ENCODE results near the gene SMPD3.

DNA sequence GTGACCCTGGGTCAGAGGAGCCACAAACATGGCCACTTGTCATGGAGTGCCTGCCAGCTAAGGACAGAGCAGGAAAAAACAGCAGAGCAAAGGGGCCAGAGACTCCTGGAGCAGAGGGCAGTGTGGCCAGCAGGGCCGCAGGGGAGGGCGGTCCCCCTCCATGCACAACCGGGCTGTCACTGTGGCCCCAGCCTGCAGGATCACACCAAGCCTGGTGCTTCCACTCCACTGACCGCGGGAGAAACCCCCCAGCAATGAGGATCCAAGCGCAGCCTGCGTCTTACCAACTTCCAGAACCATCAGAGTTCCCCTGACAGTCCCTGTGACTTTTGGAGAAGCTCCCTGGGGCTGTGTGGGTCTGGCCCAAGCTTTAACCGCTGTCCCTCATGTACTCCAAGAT is 75.5 kb downstream of the SMPD3 start:
- TF ChIP-seq POLR2A (IDR thresholded peaks at IDR 0.05): no peak
- TF ChIP-seq, protein P1, sequence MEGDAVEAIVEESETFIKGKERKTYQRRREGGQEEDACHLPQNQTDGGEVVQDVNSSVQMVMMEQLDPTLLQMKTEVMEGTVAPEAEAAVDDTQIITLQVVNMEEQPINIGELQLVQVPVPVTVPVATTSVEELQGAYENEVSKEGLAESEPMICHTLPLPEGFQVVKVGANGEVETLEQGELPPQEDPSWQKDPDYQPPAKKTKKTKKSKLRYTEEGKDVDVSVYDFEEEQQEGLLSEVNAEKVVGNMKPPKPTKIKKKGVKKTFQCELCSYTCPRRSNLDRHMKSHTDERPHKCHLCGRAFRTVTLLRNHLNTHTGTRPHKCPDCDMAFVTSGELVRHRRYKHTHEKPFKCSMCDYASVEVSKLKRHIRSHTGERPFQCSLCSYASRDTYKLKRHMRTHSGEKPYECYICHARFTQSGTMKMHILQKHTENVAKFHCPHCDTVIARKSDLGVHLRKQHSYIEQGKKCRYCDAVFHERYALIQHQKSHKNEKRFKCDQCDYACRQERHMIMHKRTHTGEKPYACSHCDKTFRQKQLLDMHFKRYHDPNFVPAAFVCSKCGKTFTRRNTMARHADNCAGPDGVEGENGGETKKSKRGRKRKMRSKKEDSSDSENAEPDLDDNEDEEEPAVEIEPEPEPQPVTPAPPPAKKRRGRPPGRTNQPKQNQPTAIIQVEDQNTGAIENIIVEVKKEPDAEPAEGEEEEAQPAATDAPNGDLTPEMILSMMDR (IDR thresholded peaks at IDR 0.05): no peak
